Psoas muscle (tissue), 8 donors: Measurements from ENCODE around the gene MRPL55. TPM values are rescaled to one million over a fixed set of nuclear protein-coding genes. Genes with fewer than 3 reads are reported as not detected.

Experiments
- ATAC-seq, 4 donors: fragments of 200-7000 bp; cut with Tn5 transposase; one replicate each; pipeline ENCODE4 v1.9.1; 2020; ENCODE audit warnings: moderate library complexity in 3 of 4, mild to moderate bottlenecking in 2 of 4
- DNase-seq, 2 donors: peaks; one replicate each; pipeline ENCODE4 v3.0.0-alpha.2; 2020
- H3K27ac ChIP-seq: fragments of 200-600 bp; one replicate; pipeline ENCODE4 v1.8.0; 2022
- H3K27me3 ChIP-seq, 3 donors: fragments of 200-600 bp in 1 of 3; one replicate each; pipeline versions ENCODE4 v1.6.1 to v1.8.0; 2013 to 2022; ENCODE audit warnings: low read length in 2 of 3, mild to moderate bottlenecking in 2 of 3, moderate library complexity in 1 of 3; ENCODE audit not compliant: insufficient read depth in 3 of 3
- H3K36me3 ChIP-seq, 2 donors: fragments of 200-600 bp in 1 of 2; one replicate each; pipeline versions ENCODE4 v1.6.1 to v1.8.0; 2013 to 2022; ENCODE audit warnings: low read depth in 1 of 2, mild to moderate bottlenecking in 1 of 2, moderate library complexity in 1 of 2; ENCODE audit not compliant: insufficient read depth in 1 of 2
- H3K4me1 ChIP-seq: fragments of 200-600 bp; one replicate; pipeline ENCODE4 v1.8.0; 2022
- H3K4me3 ChIP-seq: fragments of 200-600 bp; one replicate; pipeline ENCODE4 v1.8.0; 2022; ENCODE audit warnings: mild to moderate bottlenecking
- H3K9me3 ChIP-seq: fragments of 200-600 bp; one replicate; pipeline ENCODE4 v1.8.0; 2022
- WGBS, 3 donors: extraction: QIAGEN DNeasy Blood & Tissue Kit; methylation state at CpG; one replicate each; pipeline versions ENCODE4 v1.1.6 to v1.1.7; 2013; 5-methylcytosine and 5-hydroxymethylcytosine counted together
- intact Hi-C, 2 donors: fragments of 100-400 bp; cut with DNase I; formaldehyde crosslinking; loops; one replicate each; pipeline versions ENCODE4 v1.11.0 to v1.14.2; 2022
- polyA plus RNA-seq, 3 donors: library from polyadenylated mRNA; stranded (reverse); fragments of 200-250 nt; gene quantifications; one replicate each; pipeline ENCODE4 v1.2.3, GENCODE V29; 2013
- total RNA-seq, 4 donors: library from RNA; stranded (reverse); fragmentation: NEBNext Ultra II Directional in 2 of 4; extraction: Animal tissue kit (Norgen Biotek cat#: 25700) in 2 of 4; gene quantifications; one replicate each; pipeline versions ENCODE4 v1.2.1 to v1.2.4, GENCODE V29; 2021 to 2023
- TF ChIP-seq, protein P1 (sequence below): fragments of 200-600 bp; IDR thresholded peaks from one replicate; pipeline ENCODE4 v1.8.0; 2022; ENCODE audit warnings: antibody characterized with exemption
- donor health status: healthy with polysubstance abuse.
- donor health status: DM: no; HTN: no; CAD: no; lungs with moderate emphysema.
- donor health status: Bipolar disorder and iron deficiency.
- donor health status: healthy.
- donor health status: DM: yes; HTN: yes; CAD: no.
- donor health status: DM: no; HTN: no; CAD: no.
- donor health status: DM: no; HTN: no; CAD: no.
- donor health status: DM: yes; HTN: yes; CAD: no.

MRPL55 gene
- total and polyA plus RNA-seq, 7 donors, result 35.7 to 86.2 (median 43.4) TPM

DNA sequence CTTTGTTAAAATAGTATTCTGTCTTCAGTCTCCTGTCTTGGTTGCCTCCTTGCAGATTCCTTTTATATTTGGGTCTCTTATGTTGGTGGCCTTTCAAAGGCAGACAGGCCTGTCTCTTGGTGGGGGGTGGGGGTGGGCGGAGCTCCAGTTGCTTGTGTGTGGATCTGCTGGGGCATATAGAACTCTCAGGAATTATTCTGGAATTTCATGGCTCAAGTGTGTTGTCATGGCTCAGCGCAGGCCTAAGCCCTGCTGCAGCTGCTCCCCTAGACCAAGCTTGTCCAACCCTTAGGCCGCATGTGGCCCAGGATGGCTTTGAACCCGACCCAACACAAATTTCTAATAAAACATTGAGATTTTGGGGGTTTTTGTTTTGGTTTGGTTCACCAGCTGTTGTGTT is 13.9 kb downstream of the MRPL55 start:
- WGBS, 3 donors, result 82 to 95% (median 87%) methylated on average over 4 of the region's 4 CpGs
- peaks cover 8% of the 10 kb centered on the region for H3K9me3 ChIP-seq
- peaks cover 27% of the 10 kb centered on the region for H3K4me1 ChIP-seq
- H3K27ac ChIP-seq, result no peak overlapping the region
- H3K4me3 ChIP-seq, result no peak overlapping the region
- intact Hi-C loops, result no loop called here
- peaks cover 0 to 39% of the 10 kb centered on the region in 2 donors for H3K36me3 ChIP-seq
- no peaks in the 10 kb centered on the region for H3K27me3 ChIP-seq
- ATAC-seq (no peak), DNase-seq (peak in 1 of 2 donors; percentile 4)
- TF ChIP-seq, protein P1, sequence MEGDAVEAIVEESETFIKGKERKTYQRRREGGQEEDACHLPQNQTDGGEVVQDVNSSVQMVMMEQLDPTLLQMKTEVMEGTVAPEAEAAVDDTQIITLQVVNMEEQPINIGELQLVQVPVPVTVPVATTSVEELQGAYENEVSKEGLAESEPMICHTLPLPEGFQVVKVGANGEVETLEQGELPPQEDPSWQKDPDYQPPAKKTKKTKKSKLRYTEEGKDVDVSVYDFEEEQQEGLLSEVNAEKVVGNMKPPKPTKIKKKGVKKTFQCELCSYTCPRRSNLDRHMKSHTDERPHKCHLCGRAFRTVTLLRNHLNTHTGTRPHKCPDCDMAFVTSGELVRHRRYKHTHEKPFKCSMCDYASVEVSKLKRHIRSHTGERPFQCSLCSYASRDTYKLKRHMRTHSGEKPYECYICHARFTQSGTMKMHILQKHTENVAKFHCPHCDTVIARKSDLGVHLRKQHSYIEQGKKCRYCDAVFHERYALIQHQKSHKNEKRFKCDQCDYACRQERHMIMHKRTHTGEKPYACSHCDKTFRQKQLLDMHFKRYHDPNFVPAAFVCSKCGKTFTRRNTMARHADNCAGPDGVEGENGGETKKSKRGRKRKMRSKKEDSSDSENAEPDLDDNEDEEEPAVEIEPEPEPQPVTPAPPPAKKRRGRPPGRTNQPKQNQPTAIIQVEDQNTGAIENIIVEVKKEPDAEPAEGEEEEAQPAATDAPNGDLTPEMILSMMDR, result no peak

DNA sequence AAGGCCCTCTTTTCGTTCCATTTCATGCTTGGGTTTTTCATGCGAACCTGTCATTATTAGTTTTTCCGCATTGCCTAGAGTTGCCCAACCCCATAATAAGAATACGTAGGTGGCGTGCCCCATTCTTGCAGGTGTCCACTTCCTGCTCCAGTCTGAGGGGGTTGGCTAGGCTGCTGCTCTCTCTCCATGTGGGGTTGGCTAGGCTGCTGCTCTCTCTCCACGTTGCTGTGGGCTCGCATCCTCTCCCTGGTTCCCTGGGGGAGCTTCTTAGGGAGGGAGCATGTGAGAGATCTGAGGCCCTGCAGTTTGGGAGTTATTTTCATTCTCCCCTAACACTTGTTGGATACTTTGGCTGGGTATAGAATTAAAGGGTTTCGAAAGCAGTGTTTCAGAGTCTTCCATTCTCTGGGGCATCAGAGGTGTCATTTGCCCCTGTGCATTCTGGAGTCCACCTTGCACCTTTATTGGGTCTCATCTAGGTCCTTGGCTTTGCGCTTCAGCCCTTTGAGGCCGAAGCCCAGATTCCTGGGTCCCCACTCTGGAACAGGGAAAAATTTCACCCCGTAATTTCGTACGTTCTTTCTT is 14.6 kb downstream of the MRPL55 start:
- DNase-seq, result peak in 1 of 2 donors; percentile 19
- 88 to 96% (median 89%) methylated on average over 13 of the region's 13 CpGs for WGBS, 3 donors
- H3K4me1 ChIP-seq, result peaks cover 33% of the 10 kb centered on the region
- ATAC-seq, result no peak
- H3K4me3 ChIP-seq, result no peak overlapping the region
- H3K9me3 ChIP-seq, result peaks cover 8% of the 10 kb centered on the region
- peaks cover 0 to 33% of the 10 kb centered on the region in 2 donors for H3K36me3 ChIP-seq
- no peaks in the 10 kb centered on the region for H3K27me3 ChIP-seq
- H3K27ac ChIP-seq, result no peak overlapping the region
- intact Hi-C loops, result no loop called here
- TF ChIP-seq, protein P1, result no peak

DNA sequence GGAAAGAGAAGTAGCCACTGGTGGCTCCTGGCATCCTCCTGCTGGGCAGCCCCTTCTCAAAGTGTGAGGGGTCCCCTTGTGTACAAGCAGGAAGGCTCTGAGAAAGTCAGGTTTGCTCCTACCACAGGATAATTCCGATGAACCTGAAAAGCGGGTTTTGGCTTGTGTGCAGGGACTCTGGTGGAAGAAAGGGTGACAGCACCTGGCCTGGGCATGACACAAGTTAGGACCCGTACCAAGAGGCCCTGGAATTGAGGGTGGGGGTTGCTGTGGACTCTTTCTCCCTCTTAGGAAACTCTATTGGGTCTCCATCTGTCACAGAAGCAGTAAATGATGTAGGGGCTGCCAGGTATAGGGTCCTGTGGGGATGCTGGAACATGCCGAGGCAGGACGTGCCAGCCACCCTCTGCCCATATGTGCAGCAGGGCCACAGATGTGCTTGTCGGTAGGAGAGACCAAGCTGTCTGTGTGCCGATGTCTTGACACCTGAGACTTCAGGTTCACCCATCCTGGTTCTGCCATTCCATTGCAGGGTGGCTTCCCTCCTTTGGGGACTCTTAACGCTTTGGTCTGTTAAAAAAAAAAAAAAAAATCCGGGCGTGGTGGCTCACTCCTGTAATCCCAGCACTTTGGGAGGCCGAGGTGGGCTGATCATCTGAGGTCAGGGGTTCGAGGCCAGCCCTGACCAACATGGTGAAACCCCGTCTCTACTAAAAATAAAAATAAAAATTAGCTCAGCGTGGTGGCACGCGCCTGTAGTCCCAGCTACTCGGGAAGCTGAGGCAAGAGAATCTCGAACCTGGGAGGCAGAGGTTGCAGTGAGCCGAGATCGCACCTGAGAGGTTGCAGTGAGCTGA is 15.8 kb downstream of the MRPL55 start:
- intact Hi-C loops, result no loop called here
- ATAC-seq (no peak), DNase-seq (peak in 1 of 2 donors; percentile 25)
- H3K4me1 ChIP-seq, result peaks cover 46% of the 10 kb centered on the region
- H3K36me3 ChIP-seq, result peaks cover 0 to 24% of the 10 kb centered on the region in 2 donors
- H3K27ac ChIP-seq, result no peak overlapping the region
- H3K27me3 ChIP-seq, result no peaks in the 10 kb centered on the region
- H3K4me3 ChIP-seq, result no peak overlapping the region
- WGBS, 3 donors, result 95 to 97% (median 96%) methylated on average over 20 of the region's 20 CpGs
- peaks cover 8% of the 10 kb centered on the region for H3K9me3 ChIP-seq
- TF ChIP-seq, protein P1, result no peak

DNA sequence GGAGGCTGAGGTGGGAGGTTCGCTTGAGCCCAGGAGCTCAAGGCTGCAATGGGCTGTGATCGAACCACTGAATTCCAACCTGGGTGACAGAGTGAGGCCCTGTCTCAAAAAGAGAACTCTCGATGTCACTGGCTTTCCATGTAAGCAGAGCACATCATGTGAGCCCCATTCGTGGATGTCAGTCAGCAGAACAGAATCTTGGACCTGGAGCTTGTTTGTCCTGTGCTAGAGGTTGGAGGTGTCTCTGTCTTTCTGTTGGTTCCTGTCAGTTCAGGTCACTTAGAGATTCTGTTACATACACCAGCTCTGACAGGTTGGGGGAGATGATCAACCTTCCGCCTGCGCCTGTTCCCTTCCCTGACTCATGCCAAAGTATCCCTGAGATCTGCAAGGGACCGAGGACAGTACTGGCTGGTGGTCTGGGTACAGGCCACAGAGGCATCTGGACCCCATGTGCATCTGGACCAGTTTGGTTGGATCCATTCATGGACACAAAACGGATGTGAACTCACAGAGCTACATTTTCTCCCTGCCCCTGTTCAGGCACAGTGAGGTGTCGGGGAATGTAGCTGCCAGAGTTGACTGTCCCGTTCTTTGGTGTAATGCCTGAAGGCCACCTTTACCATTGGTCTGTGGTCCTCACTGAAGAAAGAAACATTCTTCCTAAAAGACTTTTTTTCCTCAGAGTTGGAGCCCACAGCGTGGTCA is 16.6 kb downstream of the MRPL55 start:
- Histone ChIP-seq H3K27me3 (no peaks in the 10 kb centered on the region), H3K36me3 (peaks cover 0 to 18% of the 10 kb centered on the region in 2 donors), H3K4me1 (peaks cover 54% of the 10 kb centered on the region), H3K9me3 (peaks cover 8% of the 10 kb centered on the region), H3K4me3 (no peak overlapping the region), H3K27ac (peak overlapping the region; percentile 50)
- ATAC-seq (peak in 1 of 4 donors; percentile 20), DNase-seq (peak in 1 of 2 donors; percentile 12)
- intact Hi-C loops, result no loop called here
- WGBS, 3 donors, result 75 to 83% (median 80%) methylated on average over 11 of the region's 11 CpGs
- TF ChIP-seq, protein P1, result no peak
